ENCODE data around the gene VBP1.

VBP1 gene, protein sequence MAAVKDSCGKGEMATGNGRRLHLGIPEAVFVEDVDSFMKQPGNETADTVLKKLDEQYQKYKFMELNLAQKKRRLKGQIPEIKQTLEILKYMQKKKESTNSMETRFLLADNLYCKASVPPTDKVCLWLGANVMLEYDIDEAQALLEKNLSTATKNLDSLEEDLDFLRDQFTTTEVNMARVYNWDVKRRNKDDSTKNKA

GRCh38 chrX:155216179-155216939, at the start of gene VBP1:
VBP1 (plus strand) TSS chrX:155216460; CDS start chrX:155216483, 23 bp downstream.
- TF ChIP-seq, protein P1, sequence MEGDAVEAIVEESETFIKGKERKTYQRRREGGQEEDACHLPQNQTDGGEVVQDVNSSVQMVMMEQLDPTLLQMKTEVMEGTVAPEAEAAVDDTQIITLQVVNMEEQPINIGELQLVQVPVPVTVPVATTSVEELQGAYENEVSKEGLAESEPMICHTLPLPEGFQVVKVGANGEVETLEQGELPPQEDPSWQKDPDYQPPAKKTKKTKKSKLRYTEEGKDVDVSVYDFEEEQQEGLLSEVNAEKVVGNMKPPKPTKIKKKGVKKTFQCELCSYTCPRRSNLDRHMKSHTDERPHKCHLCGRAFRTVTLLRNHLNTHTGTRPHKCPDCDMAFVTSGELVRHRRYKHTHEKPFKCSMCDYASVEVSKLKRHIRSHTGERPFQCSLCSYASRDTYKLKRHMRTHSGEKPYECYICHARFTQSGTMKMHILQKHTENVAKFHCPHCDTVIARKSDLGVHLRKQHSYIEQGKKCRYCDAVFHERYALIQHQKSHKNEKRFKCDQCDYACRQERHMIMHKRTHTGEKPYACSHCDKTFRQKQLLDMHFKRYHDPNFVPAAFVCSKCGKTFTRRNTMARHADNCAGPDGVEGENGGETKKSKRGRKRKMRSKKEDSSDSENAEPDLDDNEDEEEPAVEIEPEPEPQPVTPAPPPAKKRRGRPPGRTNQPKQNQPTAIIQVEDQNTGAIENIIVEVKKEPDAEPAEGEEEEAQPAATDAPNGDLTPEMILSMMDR (conservative IDR thresholded peaks at IDR 0.05; ENCODE audit: low read depth, low read length) = peak; percentile 51
- DNase-seq (ENCODE audit: low read depth) = peak; percentile 91
- H3K4me3 ChIP-seq (ENCODE audit: low read length) = peak within 1 kb of the TSS; percentile 83

GRCh38 chrX:155169881-155170280, 46.4 kb upstream of the VBP1 start:
- TF ChIP-seq, protein P1 (conservative IDR thresholded peaks at IDR 0.05; ENCODE audit: low read depth, low read length) = no peak
- DNase-seq (ENCODE audit: low read depth) = no peak
- no peak overlapping the region for H3K4me3 ChIP-seq (ENCODE audit: low read length)

GRCh38 chrX:155179346-155179997, 36.8 kb upstream of the VBP1 start:
- TF ChIP-seq, protein P1 (conservative IDR thresholded peaks at IDR 0.05; ENCODE audit: low read depth, low read length) = no peak
- DNase-seq (ENCODE audit: low read depth) = no peak

GRCh38 chrX:155188786-155189185, 27.5 kb upstream of the VBP1 start:
- H3K4me3 ChIP-seq (ENCODE audit: low read length) = no peak overlapping the region
- DNase-seq (ENCODE audit: low read depth) = no peak
- TF ChIP-seq, protein P1 (conservative IDR thresholded peaks at IDR 0.05; ENCODE audit: low read depth, low read length) = no peak

More at GRCh38 chrX:155179346-155179997, 36.8 kb upstream of the VBP1 start:
- H3K4me3 ChIP-seq (ENCODE audit: low read length) = no peak overlapping the region

DNA sequence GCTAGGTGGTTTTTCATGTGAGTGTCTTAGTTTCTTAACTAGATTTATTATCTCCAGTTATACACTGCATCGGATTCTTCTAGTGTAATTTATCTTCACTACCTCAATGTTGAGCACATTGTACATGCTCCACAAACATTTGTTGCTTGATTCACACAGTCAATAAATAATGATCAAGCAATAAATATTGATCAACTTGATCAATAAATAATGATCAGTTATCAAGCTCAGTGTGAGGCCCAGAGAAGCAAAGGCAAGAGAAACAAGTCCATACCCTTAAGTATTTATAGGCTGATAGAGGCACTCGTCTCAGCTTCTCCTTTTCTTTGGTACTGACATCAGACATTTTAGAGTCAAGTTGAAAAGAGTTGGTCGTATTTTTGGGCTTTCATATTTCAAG, 5.1 kb upstream of the VBP1 start:
- TF ChIP-seq, protein P1 (conservative IDR thresholded peaks at IDR 0.05; ENCODE audit: low read depth, low read length) = no peak
- no peak for DNase-seq (ENCODE audit: low read depth)
- no peak overlapping the region for H3K4me3 ChIP-seq (ENCODE audit: low read length)

DNA sequence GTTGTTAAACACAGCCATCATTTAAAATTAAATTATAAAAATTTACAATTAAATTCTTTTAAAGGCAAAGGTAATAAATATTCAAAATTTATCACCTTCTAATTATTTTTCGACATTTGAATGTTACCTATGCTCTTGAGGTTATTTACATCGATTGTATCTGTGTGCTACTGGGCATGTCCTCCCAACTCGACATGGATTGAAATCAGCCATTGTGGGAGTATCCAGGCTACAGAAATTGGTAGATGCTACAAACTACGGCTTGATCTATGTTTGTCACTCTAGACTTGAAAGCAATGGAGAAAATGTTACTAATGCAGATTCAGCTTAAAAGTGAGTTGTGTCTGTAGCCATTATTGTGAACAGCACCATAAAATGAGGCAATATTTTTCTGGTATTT, 2.5 kb upstream of the VBP1 start:
- no peak for DNase-seq (ENCODE audit: low read depth)
- H3K4me3 ChIP-seq (ENCODE audit: low read length) = no peak overlapping the region
- TF ChIP-seq, protein P1 (conservative IDR thresholded peaks at IDR 0.05; ENCODE audit: low read depth, low read length) = no peak
